CD4-positive, alpha-beta memory T cell (primary cell): ENCODE data around the gene FOXP1. TPM values are rescaled to one million over a fixed set of nuclear protein-coding genes. Genes with fewer than 3 reads are reported as not detected.

ENCODE experiments used
- CTCF ChIA-PET: fragments of 350-600 bp; sonication (Branson Sonifier 250); formaldehyde crosslinking; loops from one replicate; lab custom pipeline; 2021; ENCODE audit warnings: inconsistent platforms; ENCODE audit not compliant: partially characterized antibody; lab: Charles Lee
- POLR2A ChIA-PET: fragments of 350-600 bp; sonication (Branson Sonifier 250); formaldehyde crosslinking; loops from one replicate; lab custom pipeline; 2021; ENCODE audit not compliant: partially characterized antibody; lab: Charles Lee
- DNase-seq, 5 donors: peaks; one replicate each; pipeline versions ENCODE4 v3.0.0 to v3.0.0-alpha.2; 2020 to 2022; ENCODE audit warnings: mixed read lengths in 1 of 5
- H3K27ac ChIP-seq: one replicate; pipeline ENCODE4 v1.7.0; 2013; ENCODE audit warnings: low read depth, low read length
- H3K27me3 ChIP-seq: 2 replicates; pipeline ENCODE4 v1.7.0; 2013; ENCODE audit warnings: mild to moderate bottlenecking, low read length, moderate library complexity; ENCODE audit not compliant: insufficient read depth
- H3K36me3 ChIP-seq: 2 replicates; pipeline ENCODE4 v1.7.0; 2013; ENCODE audit warnings: mild to moderate bottlenecking, low read length, moderate library complexity; ENCODE audit not compliant: insufficient read depth
- H3K4me1 ChIP-seq: 2 replicates; pipeline ENCODE4 v1.7.0; 2013; ENCODE audit warnings: mild to moderate bottlenecking, low read length, moderate library complexity; ENCODE audit not compliant: insufficient read depth
- H3K4me3 ChIP-seq, 2 donors: one replicate each; pipeline ENCODE4 v1.7.0; 2013; ENCODE audit warnings: low read length in 2 of 2, mild to moderate bottlenecking in 1 of 2
- H3K9me3 ChIP-seq, 2 donors: one replicate each; pipeline ENCODE4 v1.7.0; 2013; ENCODE audit warnings: low read length in 2 of 2, control low read depth in 1 of 2; ENCODE audit not compliant: control insufficient read depth in 1 of 2
- H3K27ac Mint-ChIP-seq, 7 donors: one replicate each; pipeline ENCODE4 v1.8.0; 2020 to 2021; ENCODE audit warnings: mixed read lengths in 7 of 7, mild to moderate bottlenecking in 6 of 7, inconsistent platforms in 3 of 7, moderate library complexity in 3 of 7
- H3K27me3 Mint-ChIP-seq, 2 donors: one replicate each; pipeline ENCODE4 v1.8.0; 2020 to 2021; ENCODE audit warnings: mixed read lengths in 2 of 2
- H3K36me3 Mint-ChIP-seq, 2 donors: one replicate each; pipeline ENCODE4 v1.8.0; 2020 to 2021; ENCODE audit warnings: mixed read lengths in 2 of 2, inconsistent platforms in 1 of 2, mild to moderate bottlenecking in 1 of 2
- H3K4me1 Mint-ChIP-seq, 4 donors: one replicate each; pipeline ENCODE4 v1.8.0; 2020 to 2021; ENCODE audit warnings: mixed read lengths in 4 of 4, mild to moderate bottlenecking in 1 of 4
- H3K4me3 Mint-ChIP-seq, 8 donors: one replicate each; pipeline ENCODE4 v1.8.0; 2020 to 2021; ENCODE audit warnings: mixed read lengths in 8 of 8, mild to moderate bottlenecking in 7 of 8, moderate library complexity in 6 of 8, inconsistent platforms in 3 of 8
- H3K9me3 Mint-ChIP-seq, 8 donors: one replicate each; pipeline ENCODE4 v1.8.0; 2020 to 2021; ENCODE audit warnings: mixed read lengths in 8 of 8, mild to moderate bottlenecking in 5 of 8, inconsistent platforms in 3 of 8, moderate library complexity in 1 of 8
- intact Hi-C: fragments of 100-400 bp; cut with micrococcal nuclease; formaldehyde crosslinking; loops from one replicate; pipeline ENCODE4 v1.15.1; 2023
- polyA plus RNA-seq, 2 donors: library from polyadenylated mRNA; unstranded; fragments of 300-500 nt; fragmentation: Illumina TruSeq; gene quantifications; one replicate each; pipeline ENCODE4 v1.2.3, GENCODE V29; 2021
- total RNA-seq, 2 experiments: library from RNA; stranded (reverse); gene quantifications; one replicate each; pipeline ENCODE4 v1.2.3, GENCODE V29; 2021

FOXP1 gene
- total and polyA plus RNA-seq, 4 experiments from 2014 or later = 189 to 348 (median 279) TPM

DNA sequence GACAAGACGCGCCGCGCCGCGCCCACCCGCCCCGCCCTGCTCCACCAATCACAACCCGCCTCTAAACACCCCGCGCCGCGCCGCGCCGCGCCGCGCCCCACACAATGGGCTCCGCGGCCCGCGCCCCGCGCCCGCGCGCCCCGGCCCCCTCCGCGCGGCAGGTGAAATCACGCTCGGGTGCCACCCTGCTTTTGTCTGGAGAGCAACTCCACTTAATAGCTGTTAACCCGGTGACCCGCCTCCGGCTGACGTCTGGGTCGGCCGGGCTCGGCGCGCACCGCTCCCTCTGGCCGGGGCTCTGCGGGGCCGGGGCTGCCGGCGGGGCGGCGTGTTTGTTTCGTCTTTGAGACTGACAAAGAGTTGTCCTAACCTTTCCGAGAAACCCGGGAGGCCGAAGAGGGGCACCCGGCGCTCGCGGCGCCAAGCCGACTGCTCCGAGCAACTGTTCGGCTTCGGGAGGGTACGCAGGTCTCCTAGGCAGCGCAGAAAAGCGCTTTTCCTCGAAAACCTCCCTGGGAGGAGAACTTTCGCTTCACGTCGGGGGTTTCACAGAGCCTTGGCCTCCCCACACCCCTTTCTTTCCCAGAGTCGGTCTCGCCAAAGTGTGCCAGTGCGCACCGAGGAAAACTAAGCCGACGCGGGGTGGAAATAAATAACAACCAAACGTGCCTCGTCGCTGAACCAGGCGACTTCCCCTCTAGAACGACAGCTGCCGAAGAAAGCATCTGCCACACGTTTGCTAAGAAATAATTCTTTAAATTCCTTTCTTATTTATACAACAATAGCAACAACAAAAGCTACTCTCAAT, 518.4 kb downstream of the FOXP1 start:
- H3K9me3 ChIP-seq = no peaks in the 10 kb centered on the region
- H3K4me1 Mint-ChIP-seq = peaks cover 45 to 67% (median 56%) of the 10 kb centered on the region in 4 donors
- POLR2A ChIA-PET = interaction anchor here (0.8 to 7.9 kb wide), 21 partner anchors 8 to 659 kb away, joined by 3 to 97 read pairs (median 9); partner anchors contain the start of gene FOXP1
- H3K27me3 Mint-ChIP-seq = no peaks in the 10 kb centered on the region
- peaks cover 0 to 19% of the 10 kb centered on the region in 2 donors for H3K36me3 Mint-ChIP-seq
- CTCF ChIA-PET = interaction anchor here (0.8 to 1.2 kb wide), 5 partner anchors 13 to 457 kb away, joined by 3 to 4 read pairs (median 3); no protein-coding TSS in a partner anchor
- H3K27ac Mint-ChIP-seq = peak overlapping the region in 6 of 7 donors; percentile 96 to 99 (median 98)
- no peaks in the 10 kb centered on the region for H3K27me3 ChIP-seq
- peak overlapping the region; percentile 84 for H3K27ac ChIP-seq
- H3K36me3 ChIP-seq = no peaks in the 10 kb centered on the region
- peak overlapping the region; percentile 89 to 96 (median 94) for H3K4me3 Mint-ChIP-seq
- no peaks in the 10 kb centered on the region for H3K9me3 Mint-ChIP-seq
- peaks cover 73% of the 10 kb centered on the region for H3K4me1 ChIP-seq
- peak overlapping the region; percentile 67 to 83 for H3K4me3 ChIP-seq
- intact Hi-C loops = loop anchor here (1.0 to 10.0 kb wide), 9 partner anchors 22 to 657 kb away; no protein-coding TSS in a partner anchor
- peak; percentile 73 to 83 (median 75) for DNase-seq

- Mint-ChIP-seq H3K27me3 (no peaks in the 10 kb centered on the region), H3K9me3 (no peaks in the 10 kb centered on the region), H3K4me3 (no peak overlapping the region), H3K4me1 (peaks cover 37 to 67% (median 56%) of the 10 kb centered on the region in 4 donors), H3K36me3 (peaks cover 0 to 19% of the 10 kb centered on the region in 2 donors), H3K27ac (no peak overlapping the region)
- peak overlapping the region; percentile 90 for H3K27ac ChIP-seq
- peak; percentile 79 to 86 (median 83) for DNase-seq
- peaks cover 73% of the 10 kb centered on the region for H3K4me1 ChIP-seq
- intact Hi-C loops = loop anchor here (1.0 to 10.0 kb wide), 4 partner anchors 66 to 658 kb away; no protein-coding TSS in a partner anchor
- peak overlapping the region; percentile 73 to 90 for H3K4me3 ChIP-seq
- no peaks in the 10 kb centered on the region for H3K27me3 ChIP-seq
- no peaks in the 10 kb centered on the region for H3K36me3 ChIP-seq
- H3K9me3 ChIP-seq = no peaks in the 10 kb centered on the region
- POLR2A ChIA-PET = interaction anchor here (0.7 to 7.9 kb wide), 28 partner anchors 7 to 660 kb away, joined by 3 to 97 read pairs (median 6); partner anchors contain the start of gene FOXP1
- CTCF ChIA-PET = interaction anchor here (0.8 to 1.5 kb wide), 7 partner anchors 14 to 521 kb away, joined by 3 to 5 read pairs (median 3); no protein-coding TSS in a partner anchor
Measured at GRCh38 chr3:71064291-71064955, 519.1 kb downstream of the FOXP1 start.

GRCh38 chr3:71063773-71064290, 519.7 kb downstream of the FOXP1 start:
- Histone ChIP-seq H3K4me1 (peaks cover 73% of the 10 kb centered on the region), H3K27ac (peak overlapping the region; percentile 90), H3K9me3 (no peaks in the 10 kb centered on the region), H3K4me3 (peak overlapping the region; percentile 73 to 90), H3K27me3 (no peaks in the 10 kb centered on the region), H3K36me3 (no peaks in the 10 kb centered on the region)
- Mint-ChIP-seq H3K27ac (no peak overlapping the region), H3K36me3 (peaks cover 0 to 19% of the 10 kb centered on the region in 2 donors), H3K9me3 (no peaks in the 10 kb centered on the region), H3K4me3 (no peak overlapping the region), H3K4me1 (peaks cover 32 to 67% (median 56%) of the 10 kb centered on the region in 4 donors), H3K27me3 (no peaks in the 10 kb centered on the region)
- DNase-seq = peak in 2 of 5 donors; percentile 18 to 68
- intact Hi-C loops = loop anchor here (1.0 to 10.0 kb wide), 6 partner anchors 9 to 658 kb away; no protein-coding TSS in a partner anchor
- ChIA-PET POLR2A (interaction anchor here (0.7 to 7.9 kb wide), 28 partner anchors 13 to 660 kb away, joined by 3 to 97 read pairs (median 6); partner anchors contain the start of gene FOXP1), CTCF (interaction anchor here (0.8 to 1.5 kb wide), 6 partner anchors 15 to 522 kb away, joined by 3 to 5 read pairs (median 3); no protein-coding TSS in a partner anchor)

GRCh38 chr3:71062952-71063772, 520.4 kb downstream of the FOXP1 start:
- Mint-ChIP-seq H3K4me3 (no peak overlapping the region), H3K4me1 (peaks cover 26 to 69% (median 57%) of the 10 kb centered on the region in 4 donors), H3K27ac (no peak overlapping the region), H3K27me3 (no peaks in the 10 kb centered on the region), H3K9me3 (no peaks in the 10 kb centered on the region), H3K36me3 (peaks cover 0 to 19% of the 10 kb centered on the region in 2 donors)
- ChIA-PET POLR2A (interaction anchor here (0.8 to 7.9 kb wide), 27 partner anchors 14 to 520 kb away, joined by 3 to 97 read pairs (median 5); partner anchors contain the start of gene FOXP1), CTCF (interaction anchor here (0.8 to 3.6 kb wide), 9 partner anchors 11 to 523 kb away, joined by 3 to 14 read pairs (median 3); no protein-coding TSS in a partner anchor)
- peak; percentile 39 to 58 (median 53) for DNase-seq
- peak overlapping the region; percentile 73 to 90 for H3K4me3 ChIP-seq
- intact Hi-C loops = loop anchor here (1.0 to 10.0 kb wide), 6 partner anchors 8 to 659 kb away; no protein-coding TSS in a partner anchor
- H3K27ac ChIP-seq = peak overlapping the region; percentile 90
- no peaks in the 10 kb centered on the region for H3K27me3 ChIP-seq
- no peaks in the 10 kb centered on the region for H3K36me3 ChIP-seq
- H3K4me1 ChIP-seq = peaks cover 73% of the 10 kb centered on the region
- H3K9me3 ChIP-seq = no peaks in the 10 kb centered on the region

DNA sequence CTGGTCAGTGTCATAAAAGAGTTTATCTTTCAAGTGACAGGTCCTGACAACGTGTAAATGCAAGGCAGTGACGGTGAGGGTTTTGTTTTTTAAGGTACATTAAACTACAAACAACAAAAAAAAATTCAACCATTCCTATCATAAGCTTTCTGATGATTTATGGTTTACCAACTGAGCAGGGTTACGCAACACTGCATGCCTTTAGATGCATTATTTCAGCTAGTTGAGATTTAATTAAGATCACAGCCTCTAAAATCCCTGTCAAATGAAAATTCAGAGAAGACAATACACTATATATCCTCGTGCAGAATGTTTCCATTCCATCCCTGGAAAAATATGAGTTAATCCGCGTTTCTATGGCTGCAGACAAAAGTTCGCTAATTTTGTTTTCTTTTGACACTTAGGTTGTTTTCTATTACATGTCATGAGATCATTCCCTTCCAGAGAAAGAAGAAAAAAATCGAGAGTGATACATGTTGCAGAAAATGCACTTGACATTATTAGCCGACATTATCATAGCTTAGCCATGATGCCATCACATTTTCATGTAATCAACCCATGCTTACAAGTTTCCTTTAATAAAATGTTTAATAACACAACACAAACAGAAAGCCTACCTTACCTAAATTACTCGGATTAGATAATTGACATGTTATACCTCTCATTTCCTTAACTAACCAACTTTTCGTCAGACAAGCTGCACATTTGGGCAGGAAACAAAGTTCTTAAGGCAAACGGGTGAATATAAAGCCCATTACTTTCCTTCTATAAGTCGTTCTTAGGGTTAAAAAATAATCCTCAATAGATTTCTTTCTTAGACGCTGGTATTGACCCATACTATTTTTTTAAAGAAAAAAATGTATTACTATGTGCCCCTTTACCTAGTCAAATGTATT, 521.2 kb downstream of the FOXP1 start:
- Histone ChIP-seq H3K36me3 (no peaks in the 10 kb centered on the region), H3K9me3 (no peaks in the 10 kb centered on the region), H3K4me1 (peaks cover 73% of the 10 kb centered on the region), H3K27ac (peak overlapping the region; percentile 90), H3K4me3 (peak overlapping the region; percentile 49 to 90), H3K27me3 (no peaks in the 10 kb centered on the region)
- Mint-ChIP-seq H3K27ac (no peak overlapping the region), H3K9me3 (no peaks in the 10 kb centered on the region), H3K4me3 (no peak overlapping the region), H3K27me3 (no peaks in the 10 kb centered on the region), H3K36me3 (peaks cover 0 to 22% of the 10 kb centered on the region in 2 donors), H3K4me1 (peaks cover 18 to 69% (median 58%) of the 10 kb centered on the region in 4 donors)
- POLR2A ChIA-PET = interaction anchor here (0.8 to 7.9 kb wide), 16 partner anchors 13 to 521 kb away, joined by 3 to 97 read pairs (median 9); partner anchors contain the start of gene FOXP1
- CTCF ChIA-PET = interaction anchor here (1.3 to 3.6 kb wide), 7 partner anchors 10 to 449 kb away, joined by 3 to 14 read pairs (median 5); no protein-coding TSS in a partner anchor
- intact Hi-C loops = loop anchor here (1.0 to 10.0 kb wide), 5 partner anchors 12 to 660 kb away; no protein-coding TSS in a partner anchor
- peak in 1 of 5 donors; percentile 29 for DNase-seq
